ENCODE measurements around the gene ASTN1.

The ASTN1 gene

GRCh38 chr1:177124577-177125278 is 39.8 kb downstream of the ASTN1 start:
- no peak overlapping the region for H3K4me3 ChIP-seq
- H3K4me1 ChIP-seq, result no peaks in the 10 kb centered on the region
- intact Hi-C loops (cut with DNase I; ENCODE audit: low total_unique reads), result no loop called here
- no peaks in the 10 kb centered on the region for H3K36me3 ChIP-seq
- TF ChIP-seq CTCF (IDR thresholded peaks at IDR 0.05), result no peak
- no peak for DNase-seq
- peaks cover 0 to 5% of the 10 kb centered on the region in 2 donors for H3K27me3 ChIP-seq
- H3K9me3 ChIP-seq, result no peaks in the 10 kb centered on the region
- H3K27ac ChIP-seq, result no peak overlapping the region

- no peak for DNase-seq
- TF ChIP-seq CTCF (IDR thresholded peaks at IDR 0.05), result no peak
- Histone ChIP-seq H3K36me3 (no peaks in the 10 kb centered on the region), H3K4me1 (no peaks in the 10 kb centered on the region), H3K27ac (no peak overlapping the region), H3K9me3 (no peaks in the 10 kb centered on the region), H3K27me3 (peaks cover 0 to 3% of the 10 kb centered on the region in 2 donors), H3K4me3 (no peak overlapping the region)
- intact Hi-C loops (cut with DNase I; ENCODE audit: low total_unique reads), result no loop called here
Measured at GRCh38 chr1:177122461-177123251, 41.9 kb downstream of the ASTN1 start.

- no peak overlapping the region for H3K27ac ChIP-seq
- no peaks in the 10 kb centered on the region for H3K36me3 ChIP-seq
- intact Hi-C loops (cut with DNase I; ENCODE audit: low total_unique reads), result no loop called here
- no peak for DNase-seq
- TF ChIP-seq CTCF (IDR thresholded peaks at IDR 0.05), result no peak
- H3K4me3 ChIP-seq, result no peak overlapping the region
- H3K27me3 ChIP-seq, result peaks cover 0 to 3% of the 10 kb centered on the region in 2 donors
- H3K4me1 ChIP-seq, result no peaks in the 10 kb centered on the region
- H3K9me3 ChIP-seq, result no peaks in the 10 kb centered on the region
Measured at GRCh38 chr1:177119311-177119710, 45.2 kb downstream of the ASTN1 start.

GRCh38 chr1:177118901-177119300 is 45.6 kb downstream of the ASTN1 start:
- Histone ChIP-seq H3K9me3 (no peaks in the 10 kb centered on the region), H3K4me1 (no peaks in the 10 kb centered on the region), H3K4me3 (no peak overlapping the region), H3K27ac (no peak overlapping the region), H3K36me3 (no peaks in the 10 kb centered on the region), H3K27me3 (peaks cover 0 to 3% of the 10 kb centered on the region in 2 donors)
- DNase-seq, result no peak
- no peak for TF ChIP-seq CTCF (IDR thresholded peaks at IDR 0.05)
- intact Hi-C loops (cut with DNase I; ENCODE audit: low total_unique reads), result no loop called here

- H3K36me3 ChIP-seq, result no peaks in the 10 kb centered on the region
- no peaks in the 10 kb centered on the region for H3K9me3 ChIP-seq
- DNase-seq, result no peak
- no peak overlapping the region for H3K4me3 ChIP-seq
- no peak overlapping the region for H3K27ac ChIP-seq
- intact Hi-C loops (cut with DNase I; ENCODE audit: low total_unique reads), result no loop called here
- peaks cover 0 to 3% of the 10 kb centered on the region in 2 donors for H3K27me3 ChIP-seq
- TF ChIP-seq CTCF (IDR thresholded peaks at IDR 0.05), result no peak
- H3K4me1 ChIP-seq, result no peaks in the 10 kb centered on the region
Measured at GRCh38 chr1:177116941-177117340, 47.6 kb downstream of the ASTN1 start.
